Fibroblast of the aortic adventitia (primary cell): Measurements from ENCODE around the gene INF2. TPM values are rescaled to one million over a fixed set of nuclear protein-coding genes. Genes with fewer than 3 reads are reported as not detected.
"Not testable (repeated sequence)": the region's sequence is repeated elsewhere in the genome, so short reads cannot be mapped to it uniquely, and the experiment has no call there.

ENCODE experiments used
- DNase-seq: peaks from one replicate; pipeline ENCODE4 v3.0.0-alpha.2; 2010; ENCODE audit warnings: low read depth
- H3K4me3 ChIP-seq: 2 replicates; pipeline ENCODE4 v1.5.1; 2011; ENCODE audit warnings: low read depth, mild to moderate bottlenecking, control low read depth, low read length, moderate library complexity
- total RNA-seq: library from RNA; depleted of rRNA; stranded (reverse); fragments of >200 nt; gene quantifications from 2 replicates; pipeline ENCODE4 v1.2.3, GENCODE V29; 2012; ENCODE audit warnings: low replicate concordance
- TF ChIP-seq, protein P1 (sequence below): IDR thresholded peaks from 2 replicates; pipeline ENCODE4 v1.5.1; 2011; ENCODE audit warnings: mild to moderate bottlenecking, low read length, control low read depth, inconsistent platforms; ENCODE audit not compliant: insufficient read depth

INF2 gene
- total RNA-seq, 1 donor: 64.0 TPM

DNA sequence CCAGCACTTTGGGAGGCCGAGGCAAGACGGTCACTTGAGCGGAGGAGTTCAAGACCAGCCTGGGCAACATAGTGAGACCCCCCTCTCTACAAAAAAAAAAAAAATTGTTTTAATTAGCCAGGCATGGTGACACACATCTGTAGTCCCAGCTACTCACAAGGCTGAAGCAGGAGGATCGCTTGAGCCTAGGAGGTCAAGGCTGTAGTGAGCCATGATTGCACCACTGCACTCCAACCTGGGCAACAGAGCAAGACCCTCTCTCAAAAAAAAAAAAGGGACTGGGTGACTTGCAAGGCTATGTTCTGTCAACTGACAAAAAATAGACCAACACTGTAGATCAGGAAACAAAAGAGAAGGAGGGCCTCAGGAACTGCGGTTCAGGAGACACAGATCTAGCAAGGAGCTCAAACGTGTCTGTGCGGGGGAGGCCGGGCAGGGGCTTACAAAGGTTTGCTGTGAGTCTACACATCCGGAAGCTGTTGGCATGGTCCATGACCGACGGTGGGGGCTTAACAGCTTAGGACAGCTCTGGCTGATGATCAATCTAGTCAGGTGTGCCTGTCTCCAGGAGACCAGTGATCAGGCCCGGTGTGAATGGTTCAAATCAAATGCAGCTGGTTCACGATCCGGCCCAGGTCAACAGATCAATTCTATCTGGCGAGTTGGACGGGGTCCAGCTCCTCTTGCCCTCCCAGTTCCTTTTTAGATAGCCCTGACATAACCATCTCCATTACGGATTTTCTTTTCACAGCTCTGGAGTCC, 31.7 kb upstream of the INF2 start:
- DNase-seq: no peak
- no peak overlapping the region for H3K4me3 ChIP-seq
- TF ChIP-seq, protein P1, sequence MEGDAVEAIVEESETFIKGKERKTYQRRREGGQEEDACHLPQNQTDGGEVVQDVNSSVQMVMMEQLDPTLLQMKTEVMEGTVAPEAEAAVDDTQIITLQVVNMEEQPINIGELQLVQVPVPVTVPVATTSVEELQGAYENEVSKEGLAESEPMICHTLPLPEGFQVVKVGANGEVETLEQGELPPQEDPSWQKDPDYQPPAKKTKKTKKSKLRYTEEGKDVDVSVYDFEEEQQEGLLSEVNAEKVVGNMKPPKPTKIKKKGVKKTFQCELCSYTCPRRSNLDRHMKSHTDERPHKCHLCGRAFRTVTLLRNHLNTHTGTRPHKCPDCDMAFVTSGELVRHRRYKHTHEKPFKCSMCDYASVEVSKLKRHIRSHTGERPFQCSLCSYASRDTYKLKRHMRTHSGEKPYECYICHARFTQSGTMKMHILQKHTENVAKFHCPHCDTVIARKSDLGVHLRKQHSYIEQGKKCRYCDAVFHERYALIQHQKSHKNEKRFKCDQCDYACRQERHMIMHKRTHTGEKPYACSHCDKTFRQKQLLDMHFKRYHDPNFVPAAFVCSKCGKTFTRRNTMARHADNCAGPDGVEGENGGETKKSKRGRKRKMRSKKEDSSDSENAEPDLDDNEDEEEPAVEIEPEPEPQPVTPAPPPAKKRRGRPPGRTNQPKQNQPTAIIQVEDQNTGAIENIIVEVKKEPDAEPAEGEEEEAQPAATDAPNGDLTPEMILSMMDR: no peak

DNA sequence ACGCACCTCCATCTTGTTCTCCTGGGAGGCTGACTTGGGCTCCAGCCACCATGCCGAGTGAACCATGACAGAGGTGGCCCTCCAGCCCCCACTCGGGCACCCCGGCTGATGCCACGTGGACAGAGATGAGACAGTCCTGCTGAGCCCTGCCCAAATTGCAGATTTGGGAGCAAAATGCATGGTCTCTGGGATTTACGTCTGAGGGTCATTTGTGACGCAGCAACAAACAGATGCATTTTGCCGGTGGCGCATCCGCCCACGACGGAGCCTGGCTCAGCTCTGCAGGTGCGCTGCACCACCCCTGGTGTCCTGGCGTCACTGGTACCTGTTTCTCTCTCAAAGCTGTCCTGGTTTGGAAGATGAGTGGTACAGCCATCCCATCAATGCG, 31.1 kb upstream of the INF2 start:
- DNase-seq: no peak
- TF ChIP-seq, protein P1: no peak
- no peak overlapping the region for H3K4me3 ChIP-seq

DNA sequence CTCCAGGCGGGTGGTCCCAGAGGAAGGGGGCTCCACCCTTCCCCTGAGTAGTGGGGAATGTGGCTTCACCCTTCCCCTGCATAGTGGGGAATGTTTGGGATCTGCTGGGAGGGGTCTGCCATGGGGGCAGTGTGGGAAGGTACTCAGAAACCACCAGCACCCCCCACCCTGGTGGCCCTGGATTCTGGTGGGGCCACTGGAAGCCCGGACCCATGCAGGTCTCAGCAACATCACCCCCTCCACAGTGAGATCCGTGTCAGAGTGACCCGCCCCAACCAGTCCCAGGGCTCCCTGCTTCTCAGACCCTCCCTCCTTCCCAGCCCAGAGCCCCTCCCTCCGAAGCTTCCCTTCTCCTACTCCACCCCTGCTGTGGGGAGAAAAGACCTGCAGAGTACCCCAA, 30.3 kb upstream of the INF2 start:
- H3K4me3 ChIP-seq: no peak overlapping the region
- TF ChIP-seq, protein P1: no peak
- no peak for DNase-seq

DNA sequence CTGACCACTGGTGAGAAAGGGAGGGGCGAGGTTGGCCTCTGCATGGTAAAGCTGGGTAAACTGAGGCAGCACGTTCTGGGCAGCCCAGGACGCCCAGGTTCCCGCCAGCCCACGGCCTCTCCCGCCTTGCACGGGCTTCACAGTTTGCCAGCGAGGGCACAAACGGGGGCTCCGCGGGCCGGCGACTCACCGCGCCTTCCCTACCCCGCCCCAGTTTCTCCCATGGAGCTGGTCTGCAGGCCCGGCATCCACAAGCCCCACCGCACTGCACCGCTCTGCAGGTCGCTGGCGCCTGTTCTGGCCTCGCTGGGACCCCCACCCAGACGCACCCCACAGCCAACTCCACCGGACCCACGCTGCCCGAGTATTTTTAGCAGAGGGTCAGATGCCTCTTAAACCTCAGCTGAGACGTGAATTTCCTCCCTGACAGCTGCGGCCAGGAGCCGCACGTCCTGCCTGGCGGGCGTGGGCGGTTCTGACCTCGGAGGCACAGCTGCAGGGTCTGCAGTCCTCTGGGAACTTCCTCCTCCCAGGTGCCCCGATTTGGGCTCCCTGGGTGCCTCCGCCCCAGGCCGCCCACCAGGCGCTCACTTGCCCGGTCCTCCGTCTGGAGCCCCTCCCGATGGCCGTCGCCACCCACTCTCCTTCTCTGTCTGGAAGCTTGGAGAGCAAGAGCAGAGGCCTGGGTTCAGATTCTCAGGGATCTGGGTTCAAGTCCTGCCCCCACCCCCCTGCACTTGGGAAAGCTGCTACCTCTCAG, 29.5 kb upstream of the INF2 start:
- DNase-seq: no peak

DNA sequence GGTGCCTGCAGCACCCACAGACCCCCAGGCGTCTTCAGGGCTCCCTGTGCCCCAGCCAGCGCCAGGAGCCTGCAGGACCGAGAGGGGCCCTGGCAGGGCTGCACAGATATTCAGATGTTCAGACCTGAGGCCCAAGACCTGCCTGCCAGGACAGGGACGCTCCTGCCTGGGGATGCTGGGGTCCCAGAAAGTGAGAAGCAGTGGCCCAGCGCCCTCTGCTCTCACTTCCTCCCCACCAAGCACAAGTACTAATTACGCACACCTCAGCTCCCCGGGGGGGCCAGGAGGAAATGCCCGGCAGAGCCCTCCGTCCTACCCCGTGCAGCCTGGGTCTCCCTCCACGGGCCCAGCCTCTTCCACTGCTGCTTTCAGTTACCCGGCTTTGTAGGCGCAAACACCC, 28.8 kb upstream of the INF2 start:
- no peak for DNase-seq
- H3K4me3 ChIP-seq: no peak overlapping the region
- TF ChIP-seq, protein P1: no peak

More for the DNA sequence above, 29.5 kb upstream of the INF2 start:
- no peak overlapping the region for H3K4me3 ChIP-seq
- TF ChIP-seq, protein P1: no peak

DNA sequence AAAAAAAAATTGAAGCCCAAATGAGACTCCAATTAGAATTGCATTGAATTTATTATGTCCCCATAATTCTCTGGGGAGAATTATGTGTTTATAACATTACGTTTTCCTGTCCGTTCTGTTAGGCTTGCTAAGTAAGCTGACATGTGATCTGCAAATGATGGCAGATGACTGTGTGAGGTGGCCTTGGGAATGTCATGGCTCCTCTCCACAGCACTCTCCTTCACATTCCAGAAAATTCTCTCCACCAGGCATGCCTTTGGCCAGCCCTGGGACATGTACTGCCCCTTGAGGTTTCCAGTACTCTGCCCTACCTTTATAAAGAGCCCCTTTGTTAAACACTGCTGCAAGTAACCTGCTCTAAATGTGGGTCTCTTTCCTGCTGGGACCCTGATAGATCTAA, 28.3 kb upstream of the INF2 start:
- TF ChIP-seq, protein P1: no peak
- DNase-seq: no peak
- no peak overlapping the region for H3K4me3 ChIP-seq

DNA sequence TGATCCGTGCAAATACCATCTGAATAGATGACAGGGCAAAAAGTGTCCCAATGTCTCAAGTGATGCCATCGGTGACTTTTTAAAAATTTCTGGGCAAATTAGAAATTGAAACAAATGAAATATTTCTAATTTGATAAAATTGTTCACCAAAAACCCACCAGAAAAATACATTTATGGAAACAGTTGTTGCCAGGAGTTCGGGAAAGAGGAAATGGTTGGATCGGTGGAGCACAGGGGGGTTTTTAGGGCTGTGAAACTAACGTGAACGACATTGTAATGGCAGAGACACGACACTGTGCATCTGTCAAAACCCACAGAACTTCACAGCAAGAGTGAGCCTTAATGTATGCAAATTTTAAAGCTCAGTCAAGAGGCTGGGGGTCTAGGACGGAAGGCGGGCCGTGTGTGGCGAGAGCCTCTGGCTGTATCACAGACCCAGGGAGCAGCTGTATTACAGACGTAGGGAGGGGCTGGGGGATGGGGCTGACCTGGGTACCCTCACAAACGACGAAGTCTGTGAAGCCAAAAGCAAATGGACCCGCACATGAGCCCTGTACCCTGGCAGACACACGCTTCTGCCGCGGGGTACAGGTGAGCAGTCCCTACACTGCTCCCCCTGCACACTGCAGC, 27.8 kb upstream of the INF2 start:
- DNase-seq, H3K4me3 ChIP-seq: not testable (repeated sequence)

DNA sequence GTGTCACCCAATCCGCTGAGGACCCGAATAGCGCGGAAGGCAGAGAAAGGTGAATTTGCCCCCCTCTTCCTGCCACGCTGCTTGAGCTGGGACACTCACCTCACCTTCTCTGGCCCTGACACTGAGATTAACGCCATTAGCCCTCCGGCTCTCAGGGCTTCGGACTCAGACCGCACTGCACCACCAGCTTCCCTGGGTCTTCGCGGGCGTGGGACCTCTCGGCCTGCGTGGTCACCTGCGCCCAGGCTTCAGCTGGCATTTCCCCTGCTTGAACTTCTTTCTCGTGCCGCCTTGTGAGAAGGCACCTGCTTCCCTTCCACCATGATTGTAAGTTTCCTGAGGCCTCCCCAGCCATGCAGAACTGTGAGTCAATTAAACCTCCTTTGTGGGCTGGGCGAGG, 26.9 kb upstream of the INF2 start:
- H3K4me3 ChIP-seq, DNase-seq: not testable (repeated sequence)
